Right renal cortex interstitium (tissue), 3 donors: Measurements from ENCODE around the gene RABL3. TPM values are rescaled to one million over a fixed set of nuclear protein-coding genes. Genes with fewer than 3 reads are reported as not detected.
"Not testable (repeated sequence)": the region's sequence is repeated elsewhere in the genome, so short reads cannot be mapped to it uniquely, and the experiment has no call there.

Source experiments
- DNase-seq, 3 donors: peaks; one replicate each; pipeline ENCODE4 v3.0.0-alpha.2; 2013; ENCODE audit warnings: low read depth in 3 of 3, low spot score in 2 of 3
- polyA plus RNA-seq, 3 donors: library from polyadenylated mRNA; unstranded; fragments of 120-200 nt; gene quantifications; one replicate each; pipeline ENCODE4 v1.2.1, GENCODE V29; 2013; ENCODE audit not compliant: insufficient read length in 3 of 3

The RABL3 gene, protein sequence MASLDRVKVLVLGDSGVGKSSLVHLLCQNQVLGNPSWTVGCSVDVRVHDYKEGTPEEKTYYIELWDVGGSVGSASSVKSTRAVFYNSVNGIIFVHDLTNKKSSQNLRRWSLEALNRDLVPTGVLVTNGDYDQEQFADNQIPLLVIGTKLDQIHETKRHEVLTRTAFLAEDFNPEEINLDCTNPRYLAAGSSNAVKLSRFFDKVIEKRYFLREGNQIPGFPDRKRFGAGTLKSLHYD
- 10 to 100 TPM; 32.5 to 36.4 (median 35.2) TPM for polyA plus RNA-seq

DNA sequence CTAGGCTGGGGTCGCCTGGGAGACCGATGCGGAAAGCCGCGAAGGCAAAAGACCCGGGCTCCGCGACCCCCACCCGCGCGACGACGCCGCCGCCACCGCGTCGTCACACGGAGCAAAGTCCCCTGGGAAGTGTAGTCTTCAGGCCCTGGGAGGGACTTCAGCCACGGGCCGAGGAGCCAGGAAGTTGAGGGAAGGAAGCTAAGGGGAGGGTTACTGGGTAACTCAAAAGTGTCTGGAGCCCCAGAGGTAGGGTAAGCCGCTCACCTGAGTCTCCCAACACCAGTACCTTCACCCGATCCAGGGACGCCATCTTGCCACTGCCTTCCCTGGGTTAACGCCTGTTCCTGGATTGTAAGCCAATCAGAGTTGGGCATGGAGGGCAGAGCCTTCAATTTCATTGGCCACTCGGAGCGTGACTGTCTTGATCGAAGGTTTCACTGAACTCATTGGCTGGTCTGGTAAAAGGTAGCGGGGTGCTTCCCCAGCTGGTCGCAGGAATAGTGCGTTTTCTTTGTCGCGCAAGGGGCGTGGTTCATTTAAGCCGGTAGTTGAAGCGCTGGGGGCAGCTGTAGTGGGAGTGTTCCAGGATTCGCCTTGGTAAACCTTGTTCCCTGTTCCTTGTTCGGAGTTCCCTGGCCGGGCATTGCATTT, at the start of gene RABL3, which contains the start of gene GTF2E1:
RABL3 (minus strand) TSS at position 319 of the 651 bp plus-strand sequence; CDS start at position 310, 9 bp downstream.
GTF2E1 (plus strand) TSS at position 547 of the 651 bp plus-strand sequence. CDS start 7,809 bp downstream, outside the sequence.
- peak; percentile 98 to 100 (median 99) for DNase-seq

DNA sequence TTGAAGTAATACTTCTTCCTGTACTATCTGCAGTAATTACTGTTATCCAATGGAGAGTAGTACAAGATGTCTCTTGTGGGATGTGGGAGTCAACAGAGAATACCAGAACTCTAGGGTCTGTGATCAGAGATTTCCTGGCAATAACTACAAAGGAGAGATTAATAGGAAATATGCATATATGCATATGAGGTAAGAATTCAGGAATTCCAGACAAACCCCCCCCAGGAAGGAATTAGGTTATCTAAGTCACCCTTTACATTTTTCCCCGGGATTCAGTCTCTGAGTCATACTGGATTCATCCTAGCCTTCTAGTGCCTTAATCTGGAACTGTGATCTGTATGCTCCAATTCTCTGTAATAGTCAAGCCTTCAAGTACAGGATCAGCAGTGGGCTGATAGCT, 49.6 kb upstream of the RABL3 start:
- DNase-seq, result no peak

DNA sequence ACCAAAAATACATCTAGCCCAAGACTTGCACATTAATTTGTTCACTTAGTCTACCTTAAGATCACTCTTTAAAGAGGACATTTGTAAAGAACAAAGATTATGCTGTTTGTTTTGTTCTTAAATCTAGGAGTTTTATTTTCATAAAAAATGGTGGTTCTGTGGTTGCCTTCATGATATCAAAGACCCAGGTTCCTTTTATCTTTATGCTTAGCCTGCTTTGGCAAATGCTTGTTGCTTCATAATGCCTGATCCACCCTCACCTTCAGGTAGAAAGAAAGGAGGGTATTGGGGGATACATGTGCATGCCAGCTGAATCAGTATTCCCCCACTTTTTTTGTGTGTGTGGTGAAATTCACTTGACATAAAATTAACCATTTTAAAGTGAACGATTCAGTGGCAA, 48.7 kb upstream of the RABL3 start:
- DNase-seq, result no peak

DNA sequence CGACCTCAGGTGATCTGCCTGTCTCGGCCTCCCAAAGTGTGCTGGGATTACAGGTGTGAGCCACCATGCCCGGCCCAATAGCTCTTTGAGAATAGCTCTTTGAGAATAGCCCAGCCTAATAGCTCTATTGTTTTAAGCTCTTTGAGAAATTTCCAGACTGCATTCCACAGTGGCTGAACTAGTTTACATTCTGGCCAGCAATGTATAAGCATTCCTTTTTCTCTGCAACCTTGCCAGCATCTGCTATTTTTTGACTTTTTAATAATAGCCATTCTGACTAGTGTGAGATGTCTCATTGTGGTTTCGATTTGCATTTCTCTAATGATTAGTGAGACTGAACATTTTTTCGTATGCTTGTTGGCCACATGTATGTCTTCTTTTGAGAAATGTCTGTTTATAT, 43.5 kb upstream of the RABL3 start:
- not testable (repeated sequence) for DNase-seq

DNA sequence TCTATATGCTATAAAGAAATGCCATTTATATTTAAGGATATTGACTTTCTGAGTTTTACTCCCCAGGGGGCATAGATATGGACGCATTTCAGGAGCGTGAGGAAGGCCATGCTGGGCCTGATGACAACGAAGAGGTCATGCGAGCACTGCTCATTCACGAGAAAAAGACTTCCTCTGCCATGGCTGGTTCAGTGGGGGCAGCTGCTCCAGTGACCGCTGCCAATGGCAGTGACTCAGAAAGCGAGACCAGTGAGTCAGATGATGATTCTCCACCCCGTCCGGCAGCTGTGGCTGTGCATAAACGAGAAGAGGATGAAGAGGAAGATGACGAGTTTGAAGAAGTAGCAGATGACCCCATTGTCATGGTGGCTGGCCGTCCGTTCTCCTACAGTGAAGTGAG, 38.7 kb upstream of the RABL3 start:
- no peak for DNase-seq

DNA sequence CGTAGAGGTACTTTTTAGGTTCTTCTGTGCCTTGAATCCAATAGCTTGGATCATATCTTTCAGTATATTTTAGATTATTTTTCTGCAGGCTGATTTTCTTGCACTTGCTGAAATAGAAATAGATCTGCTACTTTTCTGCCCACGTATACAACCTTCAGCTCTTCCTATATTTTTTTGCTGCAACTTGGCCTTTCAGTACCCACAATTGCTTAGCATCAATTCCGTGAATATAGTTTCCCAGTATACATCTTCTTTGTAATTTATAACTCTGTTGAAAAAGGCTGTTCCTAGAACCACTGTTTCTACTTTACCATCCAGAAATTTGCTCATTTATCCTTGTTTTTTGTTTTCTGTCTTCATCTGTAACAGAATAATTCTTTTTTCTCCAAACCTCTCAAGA, 36.5 kb upstream of the RABL3 start:
- DNase-seq, result no peak

DNA sequence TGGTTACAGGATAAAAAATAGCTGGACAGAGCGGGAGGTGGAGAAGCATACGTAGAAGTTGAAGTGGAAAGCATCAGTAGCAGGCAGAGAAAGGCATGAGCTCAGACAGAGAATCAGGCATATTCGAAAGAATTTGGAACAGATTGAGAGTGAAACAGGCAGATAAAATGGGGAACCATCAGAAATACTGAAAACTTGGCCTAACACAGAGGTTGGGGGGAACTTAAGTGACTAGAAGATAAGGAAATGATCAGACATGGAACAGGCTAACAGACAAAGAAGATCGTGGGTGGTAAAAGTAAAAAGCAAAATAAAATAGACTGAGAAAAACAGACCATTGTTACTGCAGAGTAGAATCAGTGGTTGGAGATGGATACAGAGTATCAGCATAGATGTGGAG, 33.1 kb upstream of the RABL3 start:
- no peak for DNase-seq

DNA sequence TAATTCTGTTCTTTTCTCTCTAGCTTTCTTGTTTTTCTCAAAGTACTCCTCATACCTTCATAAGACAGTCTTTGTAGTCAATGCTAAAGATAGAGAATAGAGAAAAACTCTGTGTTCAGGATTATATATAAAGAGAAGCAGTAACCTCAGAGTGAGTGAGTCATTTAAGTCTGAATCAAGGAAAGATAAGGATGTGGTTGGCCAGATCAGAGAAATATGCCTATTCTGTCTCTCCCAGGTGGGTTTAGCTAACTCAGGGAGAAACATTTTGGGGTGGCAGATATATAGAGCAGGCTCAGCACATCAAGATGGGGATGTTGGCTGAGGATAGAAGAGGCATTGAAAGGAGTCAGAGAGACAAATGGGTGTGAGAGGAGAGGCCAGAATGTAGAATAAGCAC, 31.6 kb upstream of the RABL3 start:
- no peak for DNase-seq

DNA sequence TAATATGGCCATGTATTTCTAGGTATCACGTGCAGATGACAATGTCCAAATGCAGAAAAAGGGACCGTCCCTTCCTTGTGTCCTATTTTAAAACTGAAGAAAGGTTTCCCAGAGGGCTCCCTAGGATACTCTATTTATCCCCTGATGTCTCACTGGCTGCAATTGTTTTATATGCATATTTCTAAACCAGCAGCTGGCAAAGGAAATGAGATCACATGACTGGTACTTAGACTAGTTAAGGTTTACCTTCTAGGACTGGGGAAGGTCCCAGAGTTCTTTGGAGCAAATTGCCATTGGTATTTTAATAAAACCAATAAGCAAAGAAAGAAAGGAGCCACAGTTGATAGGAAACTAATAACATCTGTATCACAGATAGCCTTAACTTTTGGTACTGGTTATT, 29.8 kb upstream of the RABL3 start:
- DNase-seq, result no peak

DNA sequence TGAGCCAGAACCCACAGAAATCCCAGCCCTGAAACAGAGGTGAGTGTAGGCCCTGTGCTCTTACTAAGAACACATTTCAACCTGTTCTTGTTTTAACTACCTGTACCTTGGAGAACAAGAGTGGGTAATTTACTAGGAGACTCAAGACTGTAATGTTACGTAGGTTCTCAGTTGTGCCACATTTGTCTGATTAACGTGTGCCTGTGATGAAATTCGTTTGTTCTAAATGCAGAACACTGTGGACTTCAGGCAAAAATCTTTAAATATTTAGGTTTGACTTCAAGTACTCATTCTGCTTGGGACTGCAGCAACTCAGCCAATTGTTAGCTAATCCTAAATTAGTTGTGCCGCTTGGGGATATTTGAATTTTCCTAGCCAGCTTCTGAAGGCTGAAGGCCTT, 28.6 kb upstream of the RABL3 start:
- DNase-seq, result no peak

DNA sequence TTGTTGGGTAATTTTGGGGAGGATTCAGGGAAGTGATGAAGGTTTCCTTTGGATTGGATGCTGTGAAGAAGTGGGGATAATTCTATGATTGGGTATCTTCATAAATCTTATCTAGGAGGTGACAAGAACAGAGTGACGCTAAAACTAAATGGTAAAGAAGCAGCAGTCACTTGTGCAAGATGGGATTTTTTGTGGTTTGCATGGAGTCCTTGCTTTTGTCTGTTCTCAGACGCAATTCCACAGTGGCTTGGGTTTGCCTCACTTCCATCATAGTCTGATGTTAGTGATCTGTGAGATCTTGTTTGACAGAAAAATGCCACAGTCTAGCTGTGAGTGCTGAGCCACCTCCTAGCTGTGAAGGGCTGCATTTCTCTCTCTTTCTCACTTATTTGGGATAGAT, 27.1 kb upstream of the RABL3 start:
- DNase-seq, result no peak

DNA sequence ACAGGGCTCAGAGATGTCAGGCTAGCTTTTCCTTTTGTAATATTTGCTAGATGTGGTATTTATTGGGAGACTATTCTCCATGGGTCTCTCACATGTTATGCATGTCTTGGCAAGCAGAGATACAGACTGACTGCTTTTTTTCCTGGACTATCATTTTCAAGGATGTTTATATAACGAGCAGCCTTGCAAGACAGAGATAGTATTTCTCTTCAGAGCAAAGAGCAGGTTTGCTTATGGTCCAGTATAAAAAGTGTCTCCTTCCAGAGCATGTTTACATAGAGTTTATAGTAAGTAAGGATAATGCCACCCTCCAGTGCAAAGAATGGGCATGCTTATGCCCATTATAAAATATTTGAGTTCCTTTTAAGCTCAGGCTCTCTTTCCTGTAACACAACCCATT, 24.8 kb upstream of the RABL3 start:
- DNase-seq, result no peak

DNA sequence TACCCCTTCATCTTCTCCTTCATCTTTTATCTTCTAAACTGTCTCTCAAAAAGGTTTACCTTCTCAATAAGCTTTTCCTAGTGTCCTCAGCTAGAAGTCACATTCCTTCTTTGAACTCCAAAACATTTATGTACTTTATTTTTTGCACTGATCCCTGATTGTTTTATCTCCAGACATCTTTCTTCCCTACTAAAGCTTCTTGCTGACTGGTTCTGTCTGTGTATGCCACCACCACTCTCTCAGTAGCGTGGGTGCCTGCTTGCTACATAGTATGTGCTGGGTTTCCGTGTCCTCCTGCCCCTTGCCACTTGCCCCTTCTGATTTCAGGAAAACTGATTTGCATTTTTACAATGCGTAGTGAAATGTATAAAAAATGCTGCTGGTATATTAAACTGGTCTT, 24.3 kb upstream of the RABL3 start:
- no peak for DNase-seq

DNA sequence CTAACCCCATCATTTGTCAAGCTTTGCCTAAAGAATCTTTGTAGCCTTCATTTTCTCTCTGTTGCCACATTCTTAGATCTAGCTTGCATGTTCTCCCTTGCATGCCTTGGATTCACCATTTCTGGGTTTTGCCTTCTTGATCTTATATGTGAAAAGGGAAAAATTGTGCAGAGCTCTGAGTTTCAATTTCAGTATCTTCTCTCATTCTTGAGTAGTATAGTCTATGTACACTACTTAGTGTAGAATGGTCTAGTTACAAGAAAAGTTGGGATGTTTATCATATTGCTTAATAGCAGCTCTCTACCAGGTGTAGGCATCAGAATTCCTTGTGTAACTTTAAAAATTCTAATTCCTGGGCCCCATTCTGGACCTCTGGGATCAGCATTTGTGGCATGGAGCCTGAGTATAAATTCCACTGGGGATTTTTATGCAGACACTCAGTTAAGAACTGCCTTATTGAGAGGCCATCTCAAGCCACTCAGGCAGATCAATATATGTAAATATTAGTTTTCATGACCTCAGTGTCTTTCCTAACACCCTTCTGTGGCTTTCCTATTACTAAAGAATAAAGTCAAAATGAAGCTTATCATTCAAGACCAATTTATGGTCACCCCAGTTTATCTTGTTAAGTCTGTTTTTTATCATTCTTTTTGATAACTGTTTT, 23.6 kb upstream of the RABL3 start:
- no peak for DNase-seq

DNA sequence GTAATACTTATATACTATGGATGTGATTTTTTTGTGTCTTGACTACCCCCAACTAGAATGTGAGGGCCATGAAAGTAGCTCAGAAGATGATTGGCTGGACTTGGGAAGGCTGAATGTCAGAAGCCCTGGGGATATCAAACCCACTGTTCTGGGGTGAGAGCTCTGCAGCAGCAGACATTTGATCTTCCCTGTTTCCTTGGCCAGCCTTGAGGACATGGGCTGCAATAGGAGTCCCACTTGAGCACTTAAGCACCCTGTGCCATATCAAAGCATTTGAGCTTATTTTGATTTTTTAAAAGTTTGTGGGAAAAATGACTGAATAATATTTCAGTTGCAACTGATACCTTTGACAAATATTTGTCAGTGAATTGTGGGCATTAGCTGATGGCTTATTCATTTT, 21.9 kb upstream of the RABL3 start:
- DNase-seq, result no peak

DNA sequence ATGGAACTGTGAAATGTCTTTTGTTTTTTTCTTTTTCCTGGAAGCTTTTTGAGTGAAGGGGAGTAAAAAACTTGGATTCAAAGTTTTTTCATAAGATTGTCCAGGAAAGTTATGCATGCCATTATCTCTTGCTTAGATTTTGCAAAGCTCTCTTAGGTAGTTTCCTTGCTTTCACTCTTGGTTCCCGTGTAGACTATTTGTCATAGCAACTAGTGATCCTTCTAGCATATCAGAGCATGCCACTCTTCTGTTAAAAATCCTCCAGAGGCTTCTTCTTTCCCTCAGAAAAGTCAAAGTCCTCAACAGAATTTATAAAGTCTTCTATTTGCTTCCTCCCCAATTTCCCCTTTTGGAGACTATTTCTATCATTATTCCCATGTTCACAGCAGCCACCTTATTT, 21.3 kb upstream of the RABL3 start:
- no peak for DNase-seq

DNA sequence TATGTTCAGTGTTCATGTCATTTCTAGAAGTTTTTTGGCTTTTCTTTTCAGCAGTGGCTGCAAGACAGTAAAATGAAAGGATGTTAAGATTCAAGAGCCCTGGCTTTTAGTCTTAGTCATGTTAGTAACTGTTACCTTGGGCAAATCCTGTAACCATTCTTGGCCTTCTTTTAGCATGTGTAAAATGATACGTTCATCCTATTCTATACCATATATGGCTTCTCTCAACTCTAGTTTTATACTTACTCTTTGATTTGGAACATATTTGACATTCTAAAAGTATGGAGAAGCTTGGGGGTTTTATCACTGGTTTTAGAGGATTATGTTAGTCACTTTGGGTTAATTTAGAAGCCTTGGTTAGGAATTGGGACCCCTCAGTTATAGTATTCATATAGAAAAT, 20.3 kb upstream of the RABL3 start:
- no peak for DNase-seq

DNA sequence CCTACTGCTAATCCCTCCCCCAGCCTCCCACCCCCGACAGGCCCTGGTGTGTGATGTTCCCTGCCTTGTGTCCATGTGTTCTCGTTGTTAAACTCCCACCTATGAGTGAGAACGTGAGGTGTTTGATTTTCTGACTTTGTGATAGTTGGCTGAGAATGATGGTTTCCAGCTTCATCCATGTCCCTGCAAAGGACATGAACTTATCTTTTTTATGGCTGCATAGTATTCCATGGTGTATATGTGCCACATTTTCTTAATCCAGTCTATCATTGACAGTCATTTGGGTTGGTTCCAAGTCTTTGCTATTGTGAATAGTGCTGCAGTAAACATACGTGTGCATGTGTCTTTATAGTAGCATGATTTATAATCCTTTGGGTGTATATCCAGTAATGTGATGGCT, 16.2 kb upstream of the RABL3 start:
- DNase-seq, result not testable (repeated sequence)

DNA sequence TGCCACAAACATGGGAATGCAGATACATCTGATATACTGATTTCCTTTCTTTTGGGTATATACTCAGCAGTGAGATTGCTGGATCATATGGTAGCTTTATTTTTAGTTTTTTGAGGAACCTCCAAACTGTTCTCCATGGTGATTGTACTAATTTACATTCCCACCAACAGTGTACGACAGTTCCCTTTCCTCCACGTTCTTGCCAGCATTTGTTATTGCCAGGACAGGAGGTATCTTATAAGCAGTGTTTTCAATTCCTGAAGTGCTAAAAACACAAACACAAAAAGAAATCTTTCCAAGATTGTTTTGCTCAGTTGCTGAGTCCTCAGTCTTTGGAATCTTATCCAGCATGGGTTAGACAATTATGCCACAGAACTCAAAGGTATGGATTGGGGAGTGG, 13.7 kb upstream of the RABL3 start:
- no peak for DNase-seq

DNA sequence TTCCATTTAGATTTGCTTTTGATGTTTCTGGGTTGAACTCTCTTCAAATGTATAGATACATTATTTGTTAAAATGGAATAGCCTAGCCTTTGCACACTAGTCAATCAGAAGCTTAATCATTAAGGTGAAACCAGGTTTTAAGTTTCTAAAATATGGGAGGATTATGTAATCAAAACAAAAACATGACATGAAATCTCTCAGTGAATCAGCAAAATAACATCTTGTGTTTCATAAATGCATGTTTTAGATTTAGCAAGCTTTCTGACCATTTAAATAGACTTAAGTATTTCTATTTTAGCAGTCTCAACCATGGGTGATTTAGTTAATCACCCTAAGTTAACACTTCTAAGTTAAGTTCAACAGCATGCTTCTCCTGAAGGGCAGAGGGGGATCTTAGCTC, 11.5 kb upstream of the RABL3 start:
- no peak for DNase-seq

DNA sequence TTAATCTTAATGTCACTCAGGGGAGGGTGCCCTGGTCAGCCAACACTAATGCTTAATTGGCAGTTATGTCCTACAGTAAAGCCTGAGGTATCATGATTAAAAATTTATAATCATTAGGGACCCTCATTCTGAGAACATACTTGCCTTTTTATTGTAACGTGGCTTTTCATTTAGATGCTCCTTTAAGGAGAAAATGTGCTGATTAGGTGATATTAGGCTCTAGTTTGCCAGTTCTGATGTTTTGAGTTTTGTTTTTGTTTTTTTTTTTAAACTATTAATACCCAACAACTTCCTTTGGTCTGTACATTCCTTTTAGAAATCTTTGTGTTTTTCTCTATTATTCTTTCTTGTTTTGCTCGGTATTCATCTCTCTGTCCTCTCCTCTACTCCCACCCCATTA, 10.5 kb upstream of the RABL3 start:
- no peak for DNase-seq

DNA sequence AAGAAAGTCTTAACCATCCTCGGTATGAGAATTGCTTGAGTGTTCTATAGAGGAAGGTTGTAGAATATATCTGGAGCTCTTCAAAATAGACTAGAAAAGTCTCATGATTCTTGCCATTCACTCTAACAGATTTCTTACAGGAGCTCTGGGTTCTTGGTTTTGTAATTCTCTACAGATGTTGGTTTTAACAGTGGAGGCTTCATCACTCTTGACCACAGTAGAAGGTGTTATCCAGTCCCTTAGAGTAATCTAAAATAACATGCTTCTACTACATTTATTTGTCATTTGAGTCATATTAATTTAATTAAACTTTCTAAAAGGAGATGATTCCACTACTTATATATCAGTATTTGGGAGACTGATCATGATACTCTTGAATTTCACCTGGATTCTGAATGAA, 9.9 kb upstream of the RABL3 start:
- no peak for DNase-seq
